Medulla oblongata (tissue), 1 donor: ENCODE results near the gene DGCR8.

ENCODE experiments used
- DNase-seq: peaks from one replicate; pipeline ENCODE4 v3.0.0-alpha.2; 2015; ENCODE audit errors: extremely low spot score

Gene DGCR8

DNA sequence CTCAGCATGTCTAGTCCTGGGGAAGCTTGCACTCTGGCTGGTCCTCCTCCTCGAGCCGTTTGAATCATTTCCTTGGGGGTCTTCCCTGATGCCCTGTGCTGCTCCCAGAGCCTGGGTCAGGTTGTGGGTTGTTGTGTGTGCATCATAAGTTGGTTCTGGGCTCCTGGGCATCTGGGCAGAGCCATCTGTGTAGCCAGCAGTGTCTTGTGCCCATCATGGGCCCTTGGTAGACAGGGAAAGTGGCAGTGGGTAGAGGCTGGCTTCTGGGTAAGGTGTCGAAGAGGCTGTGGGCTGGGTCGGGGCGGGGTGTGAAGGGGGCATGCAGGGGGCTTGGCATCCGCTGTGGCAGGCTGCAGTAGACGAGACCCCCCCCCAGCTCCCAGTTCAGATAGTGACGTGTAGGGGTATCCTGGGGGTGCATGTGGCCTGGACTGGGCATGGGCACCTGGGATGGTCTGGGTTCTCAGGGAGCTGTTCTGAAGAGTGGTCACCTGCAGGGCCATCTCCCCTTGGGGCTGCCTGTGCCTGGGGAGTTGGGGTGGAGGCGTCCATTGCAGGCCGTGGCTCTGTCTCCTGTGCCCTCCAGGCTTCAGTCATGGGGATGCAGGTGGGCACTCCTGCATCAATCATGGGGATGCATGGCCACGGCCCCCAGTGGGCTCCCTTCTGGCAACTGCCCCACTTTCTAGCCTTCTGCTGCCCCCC, 44.2 kb downstream of the DGCR8 start:
- DNase-seq: no peak

DNA sequence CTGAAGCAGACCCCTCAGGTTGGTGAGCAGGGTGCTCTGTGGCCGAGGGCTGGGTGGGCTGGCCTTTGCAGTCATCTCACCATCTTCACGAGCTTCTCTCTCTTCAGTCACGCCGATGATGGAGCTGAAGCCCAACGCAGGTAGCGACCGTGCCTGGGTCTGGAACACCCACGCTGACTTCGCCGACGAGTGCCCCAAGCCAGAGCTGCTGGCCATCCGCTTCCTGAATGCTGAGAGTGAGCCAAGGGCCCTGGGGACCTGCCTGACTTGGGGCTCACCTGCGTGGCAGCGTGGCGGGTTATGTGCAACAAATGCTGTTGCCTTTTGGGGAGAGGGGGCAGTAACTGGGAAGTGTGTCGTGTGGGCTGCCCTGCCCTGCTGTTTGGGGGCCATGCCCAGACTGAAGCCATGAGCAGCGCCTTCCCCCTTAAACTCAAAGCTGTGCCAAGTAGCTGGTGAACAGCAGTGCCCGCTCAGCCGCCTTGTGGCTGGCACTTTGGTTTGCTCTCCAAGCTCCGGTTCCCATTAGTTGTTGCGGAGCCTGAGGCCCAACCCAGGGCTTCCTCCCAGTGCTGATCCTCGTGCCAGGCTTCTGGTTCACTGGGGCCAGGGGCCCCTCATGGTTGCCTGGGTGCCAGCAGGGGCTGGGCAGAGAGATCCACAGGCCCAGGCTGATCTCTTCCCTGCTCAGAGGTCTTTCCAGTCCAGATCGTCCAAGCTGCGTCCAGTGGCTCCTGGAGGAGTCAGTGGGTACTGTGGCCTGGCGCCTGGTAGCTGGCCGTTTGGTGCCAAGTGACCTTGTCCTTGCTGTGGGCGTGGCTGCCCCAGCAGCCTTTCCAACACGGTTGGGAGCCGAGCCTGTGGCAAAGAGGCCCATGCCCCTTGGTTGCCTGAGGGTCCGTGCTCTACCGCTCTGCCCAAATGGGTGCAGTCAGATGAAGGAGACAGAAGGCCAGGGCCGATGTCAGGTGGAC, 45.4 kb downstream of the DGCR8 start:
- no peak for DNase-seq

DNA sequence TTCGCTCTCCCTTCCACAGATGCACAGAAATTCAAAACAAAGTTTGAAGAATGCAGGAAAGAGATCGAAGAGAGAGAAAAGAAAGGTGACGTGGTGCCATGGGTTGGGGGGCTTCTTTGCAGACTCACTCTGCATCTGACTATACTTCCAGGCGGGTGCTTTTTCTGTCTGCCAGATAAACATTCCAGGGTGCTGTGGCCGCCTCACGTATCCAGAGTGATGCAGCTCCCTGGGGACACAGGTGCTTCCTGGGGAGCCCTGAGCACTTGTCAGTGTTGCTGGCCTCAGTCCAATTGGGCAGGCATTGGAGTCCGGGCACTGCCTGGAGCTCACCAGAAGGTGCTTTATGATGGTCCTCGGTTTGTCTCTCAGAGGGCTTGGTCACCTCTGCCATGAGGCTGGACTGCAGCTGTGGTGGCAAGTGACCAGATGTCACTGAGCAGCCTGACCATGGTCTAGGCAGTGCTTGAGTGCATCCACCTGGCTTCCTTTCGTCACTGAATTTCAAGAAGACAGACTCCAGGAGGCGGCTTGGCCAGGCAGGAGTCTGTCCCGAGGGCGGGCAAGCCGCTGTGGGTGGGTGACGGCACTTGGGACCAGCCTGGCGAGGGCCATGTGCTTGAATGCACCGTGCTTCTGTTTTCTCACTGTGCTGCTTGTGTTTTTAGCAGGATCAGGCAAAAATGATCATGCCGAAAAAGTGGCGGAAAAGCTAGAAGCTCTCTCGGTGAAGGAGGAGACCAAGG, 46.4 kb downstream of the DGCR8 start:
- DNase-seq: no peak

DNA sequence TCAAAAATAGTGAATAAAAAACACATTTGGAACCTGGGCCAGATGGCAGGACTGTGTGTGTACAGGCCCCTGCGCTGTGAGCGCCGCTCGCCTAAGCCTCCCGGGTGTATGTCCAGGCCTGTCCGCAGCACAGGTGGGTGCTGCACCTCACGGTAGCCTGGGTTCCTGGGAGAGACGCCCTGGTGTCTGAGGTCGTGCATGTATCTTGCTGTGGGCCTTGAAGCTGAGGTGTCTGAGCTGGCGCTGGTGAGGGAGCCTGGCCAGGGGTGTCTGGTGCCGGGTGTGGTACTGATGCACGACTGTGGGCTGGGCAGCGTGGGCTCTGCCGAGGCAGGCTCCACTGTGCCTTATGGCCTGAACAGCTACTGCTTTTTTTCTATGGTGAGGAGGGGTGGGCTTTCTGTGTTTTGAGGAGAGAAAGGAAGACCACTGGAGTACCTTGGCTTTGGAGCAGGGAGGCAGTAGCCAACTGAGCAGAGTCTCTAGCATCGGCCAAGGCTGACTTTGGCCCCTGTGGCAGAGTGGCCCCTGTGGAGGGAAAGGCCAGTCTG, 47.4 kb downstream of the DGCR8 start:
- DNase-seq: no peak

DNA sequence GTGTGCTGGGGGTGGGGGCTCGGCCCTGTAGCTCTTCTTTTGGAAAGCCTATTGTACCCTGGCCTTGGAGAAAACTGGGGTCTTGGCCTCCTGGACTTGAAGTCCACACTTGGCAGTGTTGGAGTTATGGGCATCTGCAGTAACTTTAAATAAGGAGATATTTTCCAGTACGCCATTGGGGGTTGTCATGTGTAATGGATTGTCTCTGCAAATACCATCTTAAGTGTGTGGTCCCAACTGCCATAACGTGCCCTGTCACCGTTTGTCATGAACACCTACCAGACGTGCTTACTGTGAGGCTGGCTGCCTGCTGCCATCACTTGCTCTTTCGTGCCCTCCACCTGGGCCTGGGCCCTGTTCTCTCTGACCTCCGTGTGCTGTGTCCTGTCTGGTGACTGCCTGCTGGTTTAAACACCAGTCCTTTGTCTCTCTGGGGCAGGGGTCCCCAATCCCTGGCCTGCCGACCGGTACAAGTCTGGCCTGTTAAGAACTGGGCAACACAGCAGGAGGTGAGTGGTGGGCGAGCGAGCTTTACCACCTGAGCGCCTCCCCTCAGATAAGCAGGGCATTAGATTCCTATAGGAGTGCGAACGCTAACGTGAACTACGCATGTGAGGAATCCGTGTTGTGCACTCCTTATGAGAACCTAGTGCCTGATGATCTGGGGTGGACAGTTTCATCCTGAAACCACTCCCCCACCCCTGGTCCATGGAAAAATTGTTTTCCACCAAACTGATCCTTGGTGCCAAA, 48.0 kb downstream of the DGCR8 start:
- DNase-seq: no peak

DNA sequence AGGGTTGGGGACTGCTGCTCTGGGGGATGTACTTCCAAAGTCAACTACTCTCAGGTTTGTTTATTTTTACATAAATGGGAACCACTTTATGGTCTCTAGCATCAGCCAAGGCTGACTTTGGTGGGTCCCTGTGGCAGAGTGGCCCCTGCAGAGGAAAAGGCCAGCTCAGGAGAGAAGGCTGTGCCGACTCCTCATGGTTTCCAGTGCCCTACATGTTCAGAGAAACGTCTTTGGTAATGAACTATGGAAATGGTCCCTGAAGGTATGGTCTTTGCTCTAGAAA, 48.5 kb downstream of the DGCR8 start:
- no peak for DNase-seq

DNA sequence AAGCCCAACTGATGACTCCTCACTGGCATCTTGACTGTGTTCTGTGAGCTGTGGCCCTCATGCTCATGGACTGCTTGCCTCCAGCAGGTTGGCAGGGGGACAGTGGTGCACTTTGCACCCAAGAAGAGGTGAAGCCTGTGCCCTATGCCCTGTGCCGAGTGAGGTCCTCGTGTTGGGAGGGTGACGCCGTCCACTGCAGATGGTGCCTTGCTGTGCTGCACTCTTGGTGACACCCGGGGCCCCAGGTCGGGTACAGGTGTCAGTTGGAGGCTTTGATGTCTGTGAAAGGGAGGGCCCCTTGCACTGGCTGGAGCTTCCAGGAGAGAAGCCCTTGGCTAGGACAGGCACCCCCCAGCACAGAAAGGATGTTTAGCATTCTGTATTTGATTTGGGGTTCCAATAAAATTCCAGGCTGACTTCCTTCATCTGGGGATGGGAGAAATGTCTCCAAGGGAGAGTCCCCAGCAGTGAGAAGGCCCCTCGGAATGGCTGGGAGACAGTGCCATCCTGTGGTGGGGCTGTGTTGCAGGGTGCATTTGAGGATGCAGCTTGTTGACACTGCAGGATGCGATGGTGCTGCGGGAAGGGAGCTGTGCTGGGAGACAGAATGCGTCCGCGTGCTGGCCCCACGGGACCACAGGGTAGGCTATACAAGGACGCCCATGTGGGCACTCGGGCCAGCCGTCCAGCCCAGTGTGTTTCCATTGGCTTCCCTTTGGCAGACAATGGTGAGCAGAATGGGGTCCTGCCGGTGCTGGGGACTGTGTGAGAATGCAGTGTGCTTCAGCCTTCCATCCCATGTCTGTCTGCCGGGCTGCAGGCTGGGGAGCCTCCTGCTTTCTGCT, 49.1 kb downstream of the DGCR8 start:
- peak; percentile 46 for DNase-seq

DNA sequence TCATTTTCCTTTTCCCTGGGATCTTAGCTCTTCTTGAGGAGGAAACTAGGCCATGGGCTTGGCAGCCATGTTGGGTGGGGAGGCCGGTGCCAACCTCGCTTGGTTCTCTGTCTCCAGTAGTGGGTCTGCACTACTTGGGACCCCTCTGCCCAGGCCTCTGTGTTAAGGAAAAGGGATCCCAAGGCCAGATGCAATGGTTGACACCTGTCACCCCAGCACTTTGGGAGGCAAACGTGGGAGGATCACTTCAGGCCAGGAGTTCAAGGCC, 49.6 kb downstream of the DGCR8 start:
- no peak for DNase-seq

DNA sequence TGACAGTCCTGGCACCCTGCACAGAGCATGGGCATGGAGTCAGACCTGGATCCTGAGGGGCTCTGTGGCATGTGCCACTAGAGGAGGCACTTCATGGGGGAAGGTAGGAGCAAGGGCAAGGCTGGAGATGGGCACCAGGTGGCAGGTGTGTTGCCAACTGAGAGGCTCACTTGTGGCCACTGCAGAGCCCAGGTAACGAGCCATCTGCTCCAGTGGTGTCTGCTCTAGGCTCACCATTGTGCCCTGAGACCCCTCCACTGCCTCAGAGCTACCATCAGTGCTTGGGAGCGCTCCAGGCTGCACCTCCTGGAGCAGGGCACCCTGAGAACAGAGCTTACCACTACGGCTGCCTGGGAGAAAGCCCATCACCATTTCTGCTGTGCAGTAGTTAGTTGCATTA, 50.3 kb downstream of the DGCR8 start:
- DNase-seq: no peak

DNA sequence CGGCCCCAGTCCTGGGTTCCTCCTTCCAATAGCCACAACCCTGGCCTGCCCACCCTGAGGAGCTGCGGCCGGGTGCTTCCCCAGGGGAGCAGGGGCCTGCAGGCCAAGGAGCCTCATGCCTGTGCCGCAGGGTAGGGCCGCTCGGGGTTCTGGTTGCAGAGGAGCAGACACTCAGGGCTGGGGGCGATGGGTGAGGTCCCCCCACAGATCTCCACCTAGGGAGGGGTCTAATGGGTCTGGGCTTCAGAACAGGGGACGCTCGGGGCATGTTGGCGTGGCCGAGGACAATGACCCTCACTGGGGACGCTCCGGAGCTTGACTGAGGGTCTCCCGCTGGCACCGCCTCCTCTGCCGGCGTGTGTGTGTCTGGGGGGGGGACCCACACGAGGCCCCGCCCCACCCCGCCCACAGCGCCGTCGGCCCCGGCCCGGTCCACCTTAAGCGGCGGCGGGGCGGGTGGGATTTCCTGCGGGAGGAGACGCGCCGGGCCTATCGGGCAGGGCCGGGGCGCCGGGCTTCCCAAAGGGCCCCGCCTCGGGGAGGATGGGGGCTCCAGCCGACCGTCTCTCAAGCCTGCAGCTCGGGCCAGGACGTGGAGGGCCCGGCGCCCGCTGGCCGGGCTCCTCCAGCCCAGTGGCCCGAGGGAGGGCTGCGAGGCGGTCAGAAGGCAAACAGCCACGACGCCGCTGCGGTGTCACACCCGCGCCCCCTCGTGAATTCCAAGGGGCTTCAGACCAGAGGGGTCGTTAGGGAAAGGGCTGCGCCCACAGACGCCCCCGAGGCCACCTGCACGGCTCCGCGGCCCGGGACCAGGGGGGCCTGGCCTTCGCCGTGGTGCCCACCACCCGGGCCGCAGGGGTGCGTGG, 50.9 kb downstream of the DGCR8 start:
- DNase-seq: peak; percentile 89

DNA sequence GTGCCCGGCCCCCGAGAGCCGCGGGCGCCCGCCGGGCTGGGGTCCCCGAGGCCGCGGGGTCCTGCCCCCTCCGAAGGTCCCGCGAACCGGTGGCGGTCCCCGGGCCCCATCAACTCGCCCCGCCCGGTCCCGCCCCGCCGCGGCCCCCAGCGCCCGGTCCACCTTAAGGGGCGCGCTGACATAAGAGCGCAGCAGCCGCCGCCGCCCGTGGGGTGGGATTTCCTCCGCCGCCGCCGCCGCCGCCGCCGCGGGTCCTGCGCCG, 51.5 kb downstream of the DGCR8 start, which contains the start of gene ZDHHC8:
Gene ZDHHC8, plus strand, starts transcription at position 208 of the 262 bp plus-strand sequence. CDS start 144 bp downstream, outside the sequence.
- no peak for DNase-seq

DNA sequence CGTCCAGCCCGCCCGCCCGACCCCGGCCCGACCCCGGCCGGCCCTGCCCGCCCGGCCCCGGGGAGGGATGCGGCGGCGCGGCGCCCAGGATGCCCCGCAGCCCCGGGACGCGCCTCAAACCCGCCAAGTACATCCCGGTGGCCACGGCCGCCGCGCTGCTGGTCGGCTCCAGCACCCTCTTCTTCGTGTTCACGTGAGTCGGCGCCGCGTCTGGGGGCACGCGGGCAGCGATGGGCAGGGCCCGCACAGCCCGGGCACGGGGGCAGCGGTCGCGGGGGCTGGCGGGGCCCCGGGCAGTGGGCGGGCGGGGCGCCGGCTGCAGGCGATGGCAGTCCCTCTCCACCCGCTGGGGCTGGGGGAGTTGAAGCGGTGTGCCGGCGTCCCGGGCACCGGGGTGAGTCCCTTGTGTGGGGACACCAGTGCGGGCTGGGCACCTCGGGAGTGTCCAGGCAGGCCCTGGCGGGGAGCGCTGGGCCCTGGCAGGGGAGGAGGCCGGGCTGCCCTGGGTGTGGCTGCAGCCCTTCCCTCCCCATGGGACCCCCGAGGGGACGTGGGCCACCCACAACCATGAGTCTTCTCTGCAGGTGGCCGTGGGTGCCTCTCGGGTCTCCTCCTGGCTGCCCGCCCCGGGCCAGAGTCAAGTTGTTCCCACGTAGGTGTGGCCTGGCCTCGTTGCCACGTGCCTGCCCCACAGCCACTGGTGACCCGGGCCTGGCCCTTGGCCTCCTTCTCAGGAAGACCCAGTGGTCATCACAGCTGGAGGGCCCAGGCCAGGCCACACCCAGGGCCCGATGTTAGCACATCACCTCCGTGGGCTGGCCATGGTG, 52.0 kb downstream of the DGCR8 start:
- DNase-seq: no peak

DNA sequence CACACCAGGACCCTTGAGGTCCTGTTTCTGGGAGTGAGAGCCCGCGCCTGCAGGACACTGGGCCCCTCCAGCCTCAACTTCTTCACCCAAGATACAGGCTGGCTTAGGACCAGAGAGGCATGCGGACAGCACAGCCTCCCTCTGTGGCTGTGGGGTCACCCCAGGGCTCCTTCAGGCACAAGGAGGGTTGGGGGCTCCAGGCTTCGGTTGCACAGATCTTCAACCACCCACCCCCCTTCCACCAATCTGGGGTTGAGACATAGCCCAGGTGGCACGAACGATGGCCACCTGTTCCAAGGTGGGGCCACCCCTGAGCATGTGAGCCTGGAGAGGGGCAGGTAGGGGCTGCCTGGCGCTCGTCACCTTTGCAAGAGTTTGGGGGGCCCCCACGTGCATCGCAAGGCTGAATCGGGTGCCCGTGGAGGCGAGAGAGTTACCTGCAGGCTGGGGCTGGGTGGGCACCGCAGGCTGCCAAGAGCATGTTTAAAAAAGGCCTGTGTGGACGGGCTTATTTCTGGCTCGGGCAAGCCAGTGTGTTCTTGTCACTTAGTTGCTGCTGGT, 52.7 kb downstream of the DGCR8 start:
- DNase-seq: no peak

DNA sequence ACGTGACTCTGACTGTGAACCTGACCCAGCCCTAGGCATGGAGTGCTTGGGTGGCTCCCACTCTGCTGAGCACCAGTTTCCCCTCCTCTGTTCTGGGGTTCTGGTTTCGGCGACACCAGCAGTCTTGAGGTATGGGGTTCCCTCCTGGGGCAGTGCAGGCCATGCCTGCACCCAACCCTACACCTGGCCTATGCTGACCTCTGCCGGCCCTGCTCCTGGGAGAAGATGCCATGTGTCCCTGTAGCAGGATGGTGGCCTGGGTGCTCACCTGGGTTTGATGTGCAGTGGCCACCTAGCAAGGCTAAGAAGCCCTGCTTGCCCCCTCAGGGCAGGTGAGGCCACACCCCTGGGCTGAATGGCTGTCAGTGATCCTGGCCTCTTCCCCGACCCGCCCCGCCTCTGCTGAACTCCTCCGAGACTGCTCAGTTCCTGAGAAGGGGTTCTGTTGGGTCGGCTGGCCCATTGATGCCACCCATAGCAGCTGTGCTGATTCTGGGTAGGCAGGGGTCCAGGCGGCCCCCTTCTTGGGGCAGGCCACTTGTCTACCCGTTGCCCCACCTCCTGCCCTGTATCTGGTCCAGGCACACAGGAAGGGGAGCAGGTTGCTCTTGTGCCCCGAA, 54.0 kb downstream of the DGCR8 start:
- DNase-seq: no peak

DNA sequence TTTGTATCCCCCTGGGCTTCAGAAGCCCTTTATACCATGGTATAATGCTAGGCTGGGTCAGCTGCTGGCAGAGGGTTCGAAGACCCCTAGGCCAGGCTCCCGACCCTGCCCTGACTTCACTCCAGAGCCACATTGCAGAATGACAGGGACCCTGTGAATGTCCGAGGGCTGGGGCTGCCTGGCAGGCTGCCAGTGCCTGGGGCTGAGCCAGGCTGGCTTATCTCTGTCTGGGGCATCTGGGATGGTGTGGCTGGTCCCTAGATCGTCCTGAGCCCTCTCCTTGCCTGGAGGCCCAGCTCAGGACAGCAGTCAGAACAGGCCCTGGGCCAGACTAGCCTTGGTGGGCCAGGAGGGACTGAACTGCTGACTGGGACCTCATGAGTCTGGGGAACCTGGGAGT, 55.2 kb downstream of the DGCR8 start:
- no peak for DNase-seq

DNA sequence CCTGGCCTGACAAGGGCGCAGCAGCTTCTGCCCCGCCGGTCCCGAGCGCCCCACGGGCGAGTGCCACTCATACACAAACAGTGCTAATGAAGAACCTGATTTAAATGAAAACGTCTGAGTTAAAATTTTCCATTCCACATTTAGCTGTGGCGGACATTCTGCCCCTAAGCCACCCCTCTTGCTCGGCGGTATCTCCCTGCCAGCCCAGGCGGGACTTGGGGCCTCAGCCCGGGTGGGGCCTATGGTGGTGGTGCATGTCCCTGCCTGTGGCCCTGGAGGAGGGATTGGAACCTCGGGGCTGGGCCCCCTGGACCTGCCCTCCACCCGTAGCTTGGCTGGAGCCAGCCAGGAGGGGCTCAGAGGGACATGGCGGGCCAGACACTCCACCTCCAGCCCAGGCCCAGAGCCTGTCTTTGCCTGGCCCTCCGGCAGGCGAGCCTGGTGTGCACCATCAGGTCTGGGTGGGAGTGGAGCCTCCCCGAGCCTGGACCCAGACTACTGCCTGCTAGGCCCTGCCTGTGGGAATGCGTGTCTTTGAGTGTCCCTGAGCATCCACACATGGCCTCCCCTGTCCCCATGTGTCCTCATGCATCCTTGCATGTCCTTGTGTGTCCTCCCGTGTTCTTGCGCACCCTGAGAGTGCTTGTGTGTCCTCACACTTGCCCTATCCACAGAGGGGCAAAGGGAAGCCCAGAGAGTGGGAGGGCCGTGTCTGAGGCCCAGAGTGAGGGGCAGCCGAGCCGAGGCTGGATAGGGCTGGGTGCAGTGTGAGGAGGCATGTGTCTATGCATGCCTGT, 56.0 kb downstream of the DGCR8 start:
- no peak for DNase-seq

DNA sequence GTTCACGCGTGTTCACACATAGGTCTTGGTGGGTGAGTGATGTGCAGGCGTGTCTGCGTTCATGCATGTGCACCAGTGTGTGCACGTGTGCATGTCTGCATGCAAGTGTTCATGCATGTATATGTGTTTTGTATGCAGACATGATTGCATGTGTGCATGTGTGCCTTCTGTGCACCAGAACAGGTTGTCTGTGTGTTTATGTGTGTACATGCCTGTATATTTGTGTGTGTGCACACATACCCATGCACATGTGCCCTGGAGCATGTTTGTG, 56.5 kb downstream of the DGCR8 start:
- no peak for DNase-seq

DNA sequence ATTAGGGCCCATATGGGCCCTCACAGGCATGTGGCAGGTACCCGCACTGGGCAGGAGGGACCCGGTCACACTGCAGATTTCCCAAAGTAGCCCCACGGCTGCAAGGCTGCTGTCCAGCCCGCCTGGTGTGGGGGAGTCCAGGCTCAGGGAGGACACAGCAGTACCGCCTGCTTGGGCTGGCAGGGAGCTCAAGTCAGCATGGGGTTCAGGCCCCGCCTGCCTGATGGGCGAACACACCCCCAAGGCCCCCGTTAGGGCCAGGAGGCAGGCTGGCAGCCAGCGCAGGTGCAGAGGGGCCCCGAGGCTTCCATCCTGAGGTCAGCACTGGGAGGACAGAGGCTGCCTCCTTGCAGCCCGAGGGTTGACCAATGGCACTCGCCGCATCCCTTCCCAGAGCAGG, 57.1 kb downstream of the DGCR8 start:
- no peak for DNase-seq
